ENCODE measurements around the gene SLC38A8. TPM values are rescaled to one million over a fixed set of nuclear protein-coding genes. Genes with fewer than 3 reads are reported as not detected.

SLC38A8 gene
- total RNA-seq, 6 donors from 2014 or later: not detected

DNA sequence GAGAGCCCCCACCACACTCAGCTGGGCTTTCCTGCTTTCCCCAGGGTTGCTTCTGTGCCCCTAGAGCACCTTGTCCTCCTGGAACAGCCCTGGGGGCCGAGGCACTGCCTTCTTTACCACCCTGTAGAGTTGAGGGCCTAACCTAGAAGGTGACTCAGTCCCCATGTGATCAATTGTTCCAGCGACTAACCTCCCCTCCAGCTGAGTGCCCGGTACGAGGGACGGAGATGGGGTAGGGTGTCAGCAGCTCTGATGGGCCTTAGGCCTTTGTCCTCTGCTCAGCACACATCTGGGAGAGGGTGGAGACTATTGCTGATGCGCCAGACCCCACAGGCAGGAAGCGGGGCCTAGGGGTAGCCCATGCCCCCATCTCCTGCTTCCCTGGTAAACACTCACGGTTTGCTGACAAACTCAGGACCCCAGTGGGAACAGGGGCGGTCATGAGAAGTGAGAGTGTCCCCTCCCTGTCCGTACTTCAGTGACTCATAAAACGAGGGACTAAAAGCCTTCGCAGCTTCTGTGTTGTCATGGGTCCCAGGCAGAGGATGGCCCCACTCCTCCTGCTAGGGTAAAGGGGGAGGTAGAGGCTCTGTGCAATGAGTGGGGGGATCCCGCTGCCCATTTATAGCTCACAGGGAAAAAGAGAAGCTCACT, 41.5 kb downstream of the SLC38A8 start:
- 70 to 80% methylated on average over 2 to 12 of the region's 13 CpGs for WGBS, 2 donors
- Histone ChIP-seq H3K27ac (no peak overlapping the region), H3K4me3 (no peak overlapping the region), H3K27me3 (no peaks in the 10 kb centered on the region), H3K4me1 (no peaks in the 10 kb centered on the region), H3K9me3 (no peaks in the 10 kb centered on the region), H3K36me3 (no peaks in the 10 kb centered on the region)
- DNase-seq (no peak), ATAC-seq (ENCODE audit: low FRiP score in 2 of 2) (no peak)
- no peak for TF ChIP-seq POLR2A (IDR thresholded peaks at IDR 0.05)
- TF ChIP-seq EP300 (IDR thresholded peaks at IDR 0.05): no peak
- TF ChIP-seq, protein P1, sequence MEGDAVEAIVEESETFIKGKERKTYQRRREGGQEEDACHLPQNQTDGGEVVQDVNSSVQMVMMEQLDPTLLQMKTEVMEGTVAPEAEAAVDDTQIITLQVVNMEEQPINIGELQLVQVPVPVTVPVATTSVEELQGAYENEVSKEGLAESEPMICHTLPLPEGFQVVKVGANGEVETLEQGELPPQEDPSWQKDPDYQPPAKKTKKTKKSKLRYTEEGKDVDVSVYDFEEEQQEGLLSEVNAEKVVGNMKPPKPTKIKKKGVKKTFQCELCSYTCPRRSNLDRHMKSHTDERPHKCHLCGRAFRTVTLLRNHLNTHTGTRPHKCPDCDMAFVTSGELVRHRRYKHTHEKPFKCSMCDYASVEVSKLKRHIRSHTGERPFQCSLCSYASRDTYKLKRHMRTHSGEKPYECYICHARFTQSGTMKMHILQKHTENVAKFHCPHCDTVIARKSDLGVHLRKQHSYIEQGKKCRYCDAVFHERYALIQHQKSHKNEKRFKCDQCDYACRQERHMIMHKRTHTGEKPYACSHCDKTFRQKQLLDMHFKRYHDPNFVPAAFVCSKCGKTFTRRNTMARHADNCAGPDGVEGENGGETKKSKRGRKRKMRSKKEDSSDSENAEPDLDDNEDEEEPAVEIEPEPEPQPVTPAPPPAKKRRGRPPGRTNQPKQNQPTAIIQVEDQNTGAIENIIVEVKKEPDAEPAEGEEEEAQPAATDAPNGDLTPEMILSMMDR (IDR thresholded peaks at IDR 0.05): no peak
- no peak for TF ChIP-seq POLR2AphosphoS5 (IDR thresholded peaks at IDR 0.05)

GRCh38 chr16:83998091-83998490, 44.5 kb downstream of the SLC38A8 start:
- no peak for ATAC-seq (ENCODE audit: low FRiP score in 2 of 2)
- WGBS, 2 donors: 85 to 90% methylated on average over 8 to 13 of the region's 13 CpGs
- no peak overlapping the region for H3K4me3 ChIP-seq
- H3K9me3 ChIP-seq: no peaks in the 10 kb centered on the region
- TF ChIP-seq EP300 (IDR thresholded peaks at IDR 0.05) (no peak), POLR2A (IDR thresholded peaks at IDR 0.05) (no peak), POLR2AphosphoS5 (IDR thresholded peaks at IDR 0.05) (no peak)
- TF ChIP-seq, protein P1 (IDR thresholded peaks at IDR 0.05): no peak
- H3K27ac ChIP-seq: no peak overlapping the region
- no peak for DNase-seq
- no peaks in the 10 kb centered on the region for H3K36me3 ChIP-seq
- H3K4me1 ChIP-seq: peaks cover 0 to 6% (median 2%) of the 10 kb centered on the region in 4 donors
- no peaks in the 10 kb centered on the region for H3K27me3 ChIP-seq

GRCh38 chr16:83996481-83997252, 45.9 kb downstream of the SLC38A8 start:
- Histone ChIP-seq H3K27ac (no peak overlapping the region), H3K27me3 (no peaks in the 10 kb centered on the region), H3K36me3 (no peaks in the 10 kb centered on the region), H3K4me3 (no peak overlapping the region), H3K9me3 (no peaks in the 10 kb centered on the region), H3K4me1 (peaks cover 0 to 6% (median 2%) of the 10 kb centered on the region in 4 donors)
- ATAC-seq (ENCODE audit: low FRiP score in 2 of 2) (no peak), DNase-seq (no peak)
- no peak for TF ChIP-seq POLR2AphosphoS5 (IDR thresholded peaks at IDR 0.05)
- no peak for TF ChIP-seq POLR2A (IDR thresholded peaks at IDR 0.05)
- no peak for TF ChIP-seq EP300 (IDR thresholded peaks at IDR 0.05)
- TF ChIP-seq, protein P1 (IDR thresholded peaks at IDR 0.05): no peak
- 76 to 87% methylated on average over 14 to 15 of the region's 15 CpGs for WGBS, 2 donors

DNA sequence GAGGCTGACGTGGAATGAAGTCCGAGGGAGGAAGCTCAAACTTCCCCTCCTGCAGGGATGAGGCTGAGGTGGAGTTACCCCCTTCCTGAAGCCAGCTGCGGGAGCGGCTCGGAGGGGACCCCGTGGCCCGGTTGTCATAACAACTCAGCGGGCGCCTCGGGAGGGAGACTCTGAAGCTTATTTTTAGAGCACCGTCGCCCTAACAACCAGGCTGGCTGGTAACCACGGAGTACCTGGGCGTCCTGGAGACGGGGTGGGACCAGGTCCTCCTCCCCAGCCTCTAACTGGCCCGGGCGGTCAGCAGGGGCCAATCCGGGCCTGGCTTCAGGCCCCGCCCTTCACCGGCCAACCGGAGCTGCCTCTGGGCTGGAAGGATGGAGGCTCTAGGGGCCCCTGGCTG, 46.8 kb downstream of the SLC38A8 start:
- Histone ChIP-seq H3K36me3 (no peaks in the 10 kb centered on the region), H3K4me1 (peaks cover 0 to 6% (median 2%) of the 10 kb centered on the region in 4 donors), H3K27me3 (no peaks in the 10 kb centered on the region), H3K27ac (no peak overlapping the region), H3K9me3 (no peaks in the 10 kb centered on the region), H3K4me3 (no peak overlapping the region)
- 5 to 6% methylated on average over 10 to 18 of the region's 21 CpGs for WGBS, 2 donors
- DNase-seq (peak in 1 of 2 donors; percentile 33), ATAC-seq (ENCODE audit: low FRiP score in 2 of 2) (peak in 1 of 2 donors; percentile 49)
- TF ChIP-seq POLR2A (IDR thresholded peaks at IDR 0.05): no peak
- TF ChIP-seq EP300 (IDR thresholded peaks at IDR 0.05): no peak
- TF ChIP-seq POLR2AphosphoS5 (IDR thresholded peaks at IDR 0.05): no peak
- TF ChIP-seq, protein P1 (IDR thresholded peaks at IDR 0.05): no peak
